ENCODE results near the gene PKP4.

DNA sequence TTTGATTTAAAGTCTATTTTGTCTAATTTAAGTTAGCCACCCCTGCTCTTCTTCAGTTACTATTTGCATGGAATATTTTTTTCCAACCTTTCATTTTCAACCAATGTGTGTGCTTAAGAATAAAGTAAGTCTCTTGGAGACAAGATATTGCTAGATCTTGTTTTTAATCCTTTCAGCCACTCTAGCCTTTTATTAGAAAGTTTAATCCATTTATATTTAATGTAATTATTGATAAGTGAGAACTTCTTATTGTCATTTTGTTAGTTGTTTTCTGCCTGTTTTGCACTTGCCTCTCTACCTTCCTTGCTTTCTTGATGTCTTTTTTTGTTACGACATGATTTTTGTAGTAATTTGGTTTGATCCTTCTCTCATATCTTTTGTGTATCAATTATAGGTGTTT lies 46.6 kb upstream of the PKP4 start:
- TF ChIP-seq CTCF (IDR thresholded peaks at IDR 0.05; ENCODE audit: borderline replicate concordance, extremely low read depth, low read length, poor library complexity, severe bottlenecking): no peak
- no peak for TF ChIP-seq EZH2 (IDR thresholded peaks at IDR 0.05; ENCODE audit: borderline replicate concordance, low read depth, low read length, severe bottlenecking)
